GM12801 (cell line): ENCODE data around the gene RPSA.

Experiments
- TF ChIP-seq, protein P1 (sequence below): IDR thresholded peaks from one replicate; pipeline ENCODE4 v1.5.1; 2011; ENCODE audit warnings: control low read depth; ENCODE audit not compliant: insufficient read length; ENCODE audit errors: extremely low read depth

Gene RPSA

DNA sequence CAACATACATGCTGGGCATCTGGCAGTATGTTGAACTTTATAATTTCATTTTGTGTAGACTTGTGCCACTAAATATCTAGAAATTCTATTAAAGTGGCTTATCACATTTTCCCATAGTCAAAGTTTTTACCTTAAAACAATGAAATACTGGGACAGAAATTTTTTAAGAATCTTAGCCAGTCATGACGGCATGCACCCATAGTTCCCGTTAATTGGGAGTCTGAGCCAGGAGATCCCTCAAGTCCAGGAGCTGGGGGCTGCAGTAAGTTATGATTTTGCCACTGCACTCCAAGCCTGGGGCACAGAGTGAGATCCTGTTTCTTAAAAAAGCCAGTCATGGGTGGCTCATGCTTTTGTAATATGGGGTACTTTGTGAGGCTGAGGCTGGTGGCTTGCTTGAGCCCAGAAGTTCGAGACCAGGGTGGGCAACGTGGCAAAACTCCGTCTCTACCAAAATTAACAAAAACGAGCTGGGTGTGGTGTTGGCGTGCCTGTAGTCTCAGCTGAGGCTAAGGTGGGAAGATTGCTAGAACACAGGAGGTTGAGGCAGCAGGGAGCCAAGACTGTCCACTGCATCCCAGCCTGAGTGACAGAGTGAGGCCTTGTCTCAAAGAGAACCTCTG, 3.1 kb downstream of the RPSA start:
- TF ChIP-seq, protein P1, sequence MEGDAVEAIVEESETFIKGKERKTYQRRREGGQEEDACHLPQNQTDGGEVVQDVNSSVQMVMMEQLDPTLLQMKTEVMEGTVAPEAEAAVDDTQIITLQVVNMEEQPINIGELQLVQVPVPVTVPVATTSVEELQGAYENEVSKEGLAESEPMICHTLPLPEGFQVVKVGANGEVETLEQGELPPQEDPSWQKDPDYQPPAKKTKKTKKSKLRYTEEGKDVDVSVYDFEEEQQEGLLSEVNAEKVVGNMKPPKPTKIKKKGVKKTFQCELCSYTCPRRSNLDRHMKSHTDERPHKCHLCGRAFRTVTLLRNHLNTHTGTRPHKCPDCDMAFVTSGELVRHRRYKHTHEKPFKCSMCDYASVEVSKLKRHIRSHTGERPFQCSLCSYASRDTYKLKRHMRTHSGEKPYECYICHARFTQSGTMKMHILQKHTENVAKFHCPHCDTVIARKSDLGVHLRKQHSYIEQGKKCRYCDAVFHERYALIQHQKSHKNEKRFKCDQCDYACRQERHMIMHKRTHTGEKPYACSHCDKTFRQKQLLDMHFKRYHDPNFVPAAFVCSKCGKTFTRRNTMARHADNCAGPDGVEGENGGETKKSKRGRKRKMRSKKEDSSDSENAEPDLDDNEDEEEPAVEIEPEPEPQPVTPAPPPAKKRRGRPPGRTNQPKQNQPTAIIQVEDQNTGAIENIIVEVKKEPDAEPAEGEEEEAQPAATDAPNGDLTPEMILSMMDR, result no peak

DNA sequence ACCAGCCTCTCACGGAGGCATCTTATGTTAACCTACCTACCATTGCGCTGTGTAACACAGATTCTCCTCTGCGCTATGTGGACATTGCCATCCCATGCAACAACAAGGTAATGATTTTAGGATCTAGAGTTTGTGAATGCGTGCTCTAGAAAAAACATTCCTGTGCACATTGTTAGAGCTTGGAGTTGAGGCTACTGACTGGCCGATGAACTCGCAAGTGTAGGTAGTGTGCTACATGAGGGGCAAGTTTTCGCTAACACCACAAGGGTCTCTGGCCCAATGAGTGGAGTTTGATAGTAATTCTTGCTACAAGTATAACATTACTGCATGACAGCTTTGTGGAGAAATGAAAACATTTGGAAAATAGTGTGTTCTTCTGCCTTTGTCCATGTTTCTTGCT, 4.4 kb downstream of the RPSA start:
- TF ChIP-seq, protein P1, result no peak

DNA sequence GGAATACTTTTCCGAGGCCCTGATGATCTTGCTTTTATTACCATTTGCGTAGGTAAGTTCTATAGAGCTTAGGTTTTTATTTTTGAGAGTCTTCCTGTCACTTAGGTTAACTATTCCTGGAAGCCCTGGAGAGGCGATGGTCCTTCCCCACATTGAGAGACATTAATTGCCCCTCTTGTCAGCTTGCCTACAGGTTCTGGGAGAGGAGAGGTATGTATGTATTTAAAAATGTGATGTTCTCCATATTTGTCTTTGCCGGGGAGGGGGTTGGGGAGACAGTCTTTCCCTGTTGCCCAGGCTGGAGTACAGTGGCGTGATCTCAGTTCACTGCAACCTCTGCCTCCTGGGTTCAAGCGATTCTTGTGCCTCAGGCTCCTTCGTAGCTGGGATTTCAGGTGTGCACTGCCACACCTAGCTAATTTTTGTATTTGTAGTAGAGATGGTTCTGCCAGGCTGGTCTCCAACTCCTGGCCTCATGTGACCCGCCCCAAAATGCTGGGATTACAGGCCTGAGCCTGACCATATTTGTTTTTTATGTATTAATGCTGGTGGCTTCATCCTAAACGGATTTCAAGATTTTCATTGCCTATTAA, 6.2 kb downstream of the RPSA start:
- TF ChIP-seq, protein P1, result no peak

DNA sequence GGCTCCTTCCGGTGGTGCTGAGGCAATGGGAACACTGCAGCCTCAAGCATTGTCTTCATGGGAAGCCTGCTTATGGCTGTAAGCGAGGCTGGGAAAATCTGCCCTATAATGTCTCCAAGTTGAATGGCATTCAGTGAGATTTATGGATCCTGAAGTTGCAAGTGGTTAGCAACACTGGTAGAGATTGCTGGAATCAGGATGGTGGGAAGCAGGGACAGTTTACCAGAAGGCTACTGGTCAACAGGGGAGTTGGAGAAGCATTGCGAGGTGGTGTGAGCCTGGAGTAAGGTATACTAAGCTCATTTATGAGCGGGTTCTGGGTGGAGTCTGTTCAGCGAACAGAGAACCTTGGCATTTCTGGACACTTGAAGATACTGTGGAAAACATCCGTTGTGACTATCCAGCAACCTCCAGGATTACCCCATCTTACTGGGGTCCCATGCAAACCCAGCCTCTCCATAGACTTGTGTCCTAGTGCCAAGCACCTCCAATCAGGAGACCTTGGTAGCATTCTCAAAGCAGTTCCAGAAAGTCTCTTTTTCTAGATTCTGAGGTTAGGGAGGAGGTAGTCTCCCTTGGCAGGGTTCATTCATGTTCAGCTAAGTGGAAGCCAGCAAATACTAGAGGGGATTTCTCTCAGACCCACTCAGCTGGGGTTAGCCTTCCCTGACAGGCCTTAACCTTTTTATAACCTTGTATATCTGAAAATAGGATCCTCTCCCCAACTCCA, 7.3 kb downstream of the RPSA start:
- TF ChIP-seq, protein P1, result no peak

DNA sequence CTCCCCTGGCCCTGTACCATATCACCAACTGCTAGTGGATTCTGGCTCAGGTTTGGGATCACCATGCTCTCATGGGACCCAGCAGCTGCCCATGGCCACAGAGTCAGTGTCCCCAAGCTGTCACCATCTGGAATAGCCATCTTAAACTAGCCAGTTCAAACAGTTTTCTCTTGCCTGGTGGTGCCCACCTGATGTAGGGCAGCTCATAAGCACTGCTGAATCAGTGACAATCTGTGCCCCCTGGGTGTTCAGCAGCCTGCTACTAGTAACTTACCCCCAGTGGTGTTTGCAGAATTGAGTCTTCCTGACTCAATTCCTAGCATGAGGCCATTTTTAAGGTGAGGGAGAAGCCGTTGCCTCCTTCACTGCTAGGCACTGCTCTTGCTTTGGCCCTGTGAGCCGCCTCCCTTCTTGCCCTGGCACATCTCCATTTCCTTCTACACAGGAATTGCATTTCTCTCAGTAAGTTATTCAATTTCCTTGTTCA, 7.9 kb downstream of the RPSA start:
- TF ChIP-seq, protein P1, result no peak

DNA sequence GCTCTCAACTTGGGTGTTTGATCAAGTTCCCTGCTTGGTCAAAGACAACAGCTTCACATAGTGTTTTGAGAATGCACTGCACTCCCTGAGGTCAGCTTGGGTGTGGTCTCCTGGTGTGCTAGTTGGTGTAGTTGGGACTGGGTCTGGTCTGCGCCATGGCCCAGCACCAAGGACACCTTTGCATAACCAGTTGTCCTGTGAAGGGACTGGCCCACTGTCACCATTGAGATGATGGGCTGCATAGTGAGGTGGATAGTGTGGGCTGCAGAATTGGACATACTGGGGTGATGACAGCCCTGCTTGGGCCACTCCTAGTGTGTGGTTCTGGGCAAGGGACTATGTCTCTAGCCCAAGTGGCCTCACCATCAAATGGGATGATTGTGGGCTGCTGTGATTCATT, 9.5 kb downstream of the RPSA start:
- TF ChIP-seq, protein P1, result no peak

DNA sequence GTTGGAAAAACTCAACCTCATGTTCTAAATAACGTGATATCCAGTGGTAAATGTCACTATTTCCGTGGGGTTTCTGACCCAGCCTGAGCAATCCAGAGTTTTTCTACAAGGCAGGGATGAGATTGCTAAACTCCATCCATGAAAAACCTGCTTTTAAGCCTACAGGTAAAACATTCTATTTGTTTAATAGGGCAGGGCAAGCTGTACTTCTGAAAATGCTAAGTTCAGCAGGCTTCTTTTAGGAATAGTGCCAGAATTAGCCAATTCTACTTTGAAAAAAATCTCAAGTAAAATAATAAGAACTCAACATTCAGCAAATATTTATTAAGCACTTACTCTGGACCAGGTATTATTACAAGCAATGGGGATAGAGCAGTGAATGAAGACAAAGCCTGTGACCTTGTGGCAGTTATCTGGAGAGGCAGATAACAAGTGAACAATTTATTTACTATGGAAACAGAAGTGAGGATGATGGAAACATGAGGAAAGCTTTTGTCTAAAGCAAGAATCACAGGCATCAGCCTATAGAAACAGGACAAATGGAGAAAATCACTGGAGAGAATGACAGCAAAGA, 13.3 kb downstream of the RPSA start:
- TF ChIP-seq, protein P1, result no peak
